ENCODE results near the gene ATXN10. TPM values are rescaled to one million over a fixed set of nuclear protein-coding genes. Genes with fewer than 3 reads are reported as not detected.
A peak's percentile ranks its signal among the peaks of the same experiment; 100 is the strongest.

ATXN10 gene
- polyA plus RNA-seq, 3 donors = 60.1 to 106 (median 92.4) TPM

- no CpG with 5 or more reads among the region's 2 CpGs for WGBS (ENCODE audit: insufficient coverage)
- no peak overlapping the region for H3K27ac ChIP-seq (ENCODE audit: low read depth in 1 of 2, low read length in 2 of 2)
- peaks cover 7 to 48% of the 10 kb centered on the region in 2 donors for H3K36me3 ChIP-seq (replicated peaks in 1 of 2; ENCODE audit: control insufficient read depth in 1 of 2, insufficient read depth in 2 of 2, low read length in 2 of 2)
- Mint-ChIP-seq H3K27me3 (ENCODE audit: low read depth in 3 of 3) (no peaks in the 10 kb centered on the region), H3K4me1 (no peaks in the 10 kb centered on the region), H3K27ac (peak overlapping the region in 1 of 7 donors; percentile 18), H3K9me3 (no peaks in the 10 kb centered on the region), H3K4me3 (no peak overlapping the region), H3K36me3 (peaks cover 28 to 37% of the 10 kb centered on the region in 2 donors)
- H3K4me3 ChIP-seq (replicated peaks in 1 of 3; ENCODE audit: low read depth in 2 of 3, low read length in 3 of 3) = no peak overlapping the region
- intact Hi-C loops (cut with micrococcal nuclease) = no loop called here
- no peak for DNase-seq
- no peaks in the 10 kb centered on the region for H3K9me3 ChIP-seq (replicated peaks in 1 of 2; ENCODE audit: control insufficient read depth in 1 of 2, insufficient read depth in 1 of 2, low read length in 2 of 2)
- H2AFZ ChIP-seq (ENCODE audit: insufficient read depth, low read depth, low read length, poor library complexity, severe bottlenecking) = no peak overlapping the region
- no peaks in the 10 kb centered on the region for H3K4me1 ChIP-seq (ENCODE audit: control insufficient read depth in 1 of 2, insufficient read depth in 2 of 2, low read length in 2 of 2)
- TF ChIP-seq CTCF (IDR thresholded peaks at IDR 0.05) = no peak
- no peaks in the 10 kb centered on the region for H3K79me2 ChIP-seq (ENCODE audit: insufficient read depth, low read length)
- H3K27me3 ChIP-seq (ENCODE audit: control insufficient read depth in 2 of 2, insufficient read depth in 2 of 2, low read length in 2 of 2) = no peaks in the 10 kb centered on the region
- no peaks in the 10 kb centered on the region for H4K20me1 ChIP-seq (ENCODE audit: insufficient read depth, low read length)
- H3K4me2 ChIP-seq (replicated peaks; ENCODE audit: extremely low read depth, low read length, poor library complexity, severe bottlenecking) = no peak overlapping the region
- H3K9ac ChIP-seq (ENCODE audit: insufficient read depth, low read length, poor library complexity, severe bottlenecking) = no peak overlapping the region
Measured at GRCh38 chr22:45760682-45761081, 89.0 kb downstream of the ATXN10 start.

- no peaks in the 10 kb centered on the region for H3K27me3 Mint-ChIP-seq (ENCODE audit: low read depth in 3 of 3)
- Histone ChIP-seq H4K20me1 (ENCODE audit: insufficient read depth, low read length) (no peaks in the 10 kb centered on the region), H3K9me3 (replicated peaks in 1 of 2; ENCODE audit: control insufficient read depth in 1 of 2, insufficient read depth in 1 of 2, low read length in 2 of 2) (no peaks in the 10 kb centered on the region), H3K9ac (ENCODE audit: insufficient read depth, low read length, poor library complexity, severe bottlenecking) (no peak overlapping the region), H3K4me3 (replicated peaks in 1 of 3; ENCODE audit: low read depth in 2 of 3, low read length in 3 of 3) (no peak overlapping the region), H3K79me2 (ENCODE audit: insufficient read depth, low read length) (no peaks in the 10 kb centered on the region), H2AFZ (ENCODE audit: insufficient read depth, low read depth, low read length, poor library complexity, severe bottlenecking) (no peak overlapping the region), H3K27me3 (ENCODE audit: control insufficient read depth in 2 of 2, insufficient read depth in 2 of 2, low read length in 2 of 2) (no peaks in the 10 kb centered on the region), H3K4me2 (replicated peaks; ENCODE audit: extremely low read depth, low read length, poor library complexity, severe bottlenecking) (no peak overlapping the region), H3K27ac (ENCODE audit: low read depth in 1 of 2, low read length in 2 of 2) (no peak overlapping the region), H3K36me3 (replicated peaks in 1 of 2; ENCODE audit: control insufficient read depth in 1 of 2, insufficient read depth in 2 of 2, low read length in 2 of 2) (peaks cover 5 to 34% of the 10 kb centered on the region in 2 donors), H3K4me1 (ENCODE audit: control insufficient read depth in 1 of 2, insufficient read depth in 2 of 2, low read length in 2 of 2) (no peaks in the 10 kb centered on the region)
- H3K4me1 Mint-ChIP-seq = no peaks in the 10 kb centered on the region
- WGBS (ENCODE audit: insufficient coverage) = 96% methylated on average over 4 of the region's 7 CpGs
- peak overlapping the region in 1 of 7 donors; percentile 37 for H3K27ac Mint-ChIP-seq
- peaks cover 26 to 28% of the 10 kb centered on the region in 2 donors for H3K36me3 Mint-ChIP-seq
- no peak for TF ChIP-seq CTCF (IDR thresholded peaks at IDR 0.05)
- no peaks in the 10 kb centered on the region for H3K9me3 Mint-ChIP-seq
- intact Hi-C loops (cut with micrococcal nuclease) = no loop called here
- no peak for DNase-seq
- H3K4me3 Mint-ChIP-seq = no peak overlapping the region
Measured at GRCh38 chr22:45762545-45763235, 91.1 kb downstream of the ATXN10 start.

Data from CD14-positive monocyte (primary cell).